Ramos (cell line): ENCODE results near the gene PURB.
"Not testable (repeated sequence)": the region's sequence is repeated elsewhere in the genome, so short reads cannot be mapped to it uniquely, and the experiment has no call there.

ENCODE experiments used
- in situ Hi-C: fragments of 300-500 bp; cut with MboI; formaldehyde crosslinking; loops from one replicate; pipeline ENCODE4 v1.14.3; 2022; ENCODE audit warnings: low sequenced_read_pairs; ENCODE audit not compliant: unreplicated experiment

Gene PURB

GRCh38 chr7:44894888-44895580 lies 9.7 kb upstream of the PURB start:
- in situ Hi-C loops, result no loop called here

- in situ Hi-C loops, result no loop called here
Measured at GRCh38 chr7:44893710-44894234, 8.4 kb upstream of the PURB start.

DNA sequence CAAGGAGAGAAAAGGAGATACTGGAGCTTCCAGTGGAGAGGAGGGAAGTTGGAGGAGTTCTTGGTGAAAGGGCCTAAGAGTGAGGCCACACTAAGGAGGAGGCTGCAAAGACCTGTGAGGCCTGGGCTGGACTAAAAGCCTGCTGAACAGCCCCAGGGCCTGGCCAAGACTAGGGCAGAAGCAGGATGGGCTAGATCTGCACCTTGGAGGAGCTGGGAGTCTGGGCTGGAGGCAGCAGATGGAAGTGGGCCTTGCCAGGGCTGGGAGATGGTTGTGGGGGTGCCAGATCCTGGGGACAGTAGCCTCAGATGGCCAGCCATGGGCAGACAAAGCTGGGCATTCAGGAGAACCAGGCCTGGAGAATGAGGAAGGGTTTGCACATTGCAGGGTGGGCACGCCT lies 6.5 kb upstream of the PURB start:
- in situ Hi-C loops, result no loop called here

GRCh38 chr7:44891372-44891771 lies 6.0 kb upstream of the PURB start:
- in situ Hi-C loops, result no loop called here

DNA sequence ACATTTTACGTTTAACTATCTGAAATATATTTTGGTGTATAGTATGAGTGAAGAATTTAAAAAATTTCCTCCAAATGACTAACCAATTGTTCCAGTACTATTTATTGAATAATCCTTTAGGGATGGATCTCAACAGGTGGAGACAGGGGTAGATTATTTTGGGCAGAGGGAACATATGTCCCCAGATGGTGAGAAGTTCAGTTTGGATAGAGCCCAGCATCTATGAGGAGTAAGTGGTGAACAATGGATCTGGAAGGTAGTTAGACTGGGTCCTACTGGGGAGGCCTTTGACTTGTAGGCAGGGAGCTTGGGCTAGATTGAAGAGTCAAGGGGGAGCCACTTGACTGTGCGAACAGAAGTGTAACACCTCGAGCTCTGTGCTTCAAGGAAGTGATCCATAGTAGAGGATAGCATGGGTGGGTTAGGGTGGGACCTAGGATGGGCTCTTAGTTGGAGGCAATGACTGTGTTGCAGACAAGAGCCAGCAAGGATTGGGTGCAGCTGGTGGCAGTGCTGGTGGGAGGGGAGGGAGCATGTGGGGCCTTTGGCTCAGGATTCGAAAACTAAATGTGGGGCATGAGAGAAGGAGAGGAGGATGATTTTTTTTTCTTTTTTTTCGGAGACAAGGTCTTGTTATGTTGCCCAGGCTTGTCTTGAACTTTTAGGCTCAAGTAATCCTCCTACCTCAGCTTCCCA lies 3.9 kb upstream of the PURB start:
- in situ Hi-C loops, result no loop called here

DNA sequence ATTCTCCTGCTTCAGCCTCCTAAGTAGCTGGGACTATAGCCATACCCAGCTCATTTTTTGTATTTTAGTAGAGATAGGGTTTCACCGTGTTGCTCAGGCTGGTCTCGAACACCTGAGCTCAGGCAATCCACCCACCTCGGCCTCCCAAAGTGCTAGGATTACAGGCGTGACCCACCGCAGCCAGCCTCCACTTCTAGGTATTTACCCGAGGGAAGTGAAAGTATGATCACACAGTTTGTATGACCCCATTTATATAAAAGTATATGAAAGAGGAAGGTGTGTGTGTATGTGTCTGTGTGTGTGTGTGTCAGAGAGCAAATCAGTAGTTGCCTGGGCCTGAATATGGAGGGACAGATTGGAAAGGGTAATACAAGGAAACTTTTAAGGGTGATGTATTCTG lies 2.0 kb upstream of the PURB start:
- in situ Hi-C loops, result no loop called here

DNA sequence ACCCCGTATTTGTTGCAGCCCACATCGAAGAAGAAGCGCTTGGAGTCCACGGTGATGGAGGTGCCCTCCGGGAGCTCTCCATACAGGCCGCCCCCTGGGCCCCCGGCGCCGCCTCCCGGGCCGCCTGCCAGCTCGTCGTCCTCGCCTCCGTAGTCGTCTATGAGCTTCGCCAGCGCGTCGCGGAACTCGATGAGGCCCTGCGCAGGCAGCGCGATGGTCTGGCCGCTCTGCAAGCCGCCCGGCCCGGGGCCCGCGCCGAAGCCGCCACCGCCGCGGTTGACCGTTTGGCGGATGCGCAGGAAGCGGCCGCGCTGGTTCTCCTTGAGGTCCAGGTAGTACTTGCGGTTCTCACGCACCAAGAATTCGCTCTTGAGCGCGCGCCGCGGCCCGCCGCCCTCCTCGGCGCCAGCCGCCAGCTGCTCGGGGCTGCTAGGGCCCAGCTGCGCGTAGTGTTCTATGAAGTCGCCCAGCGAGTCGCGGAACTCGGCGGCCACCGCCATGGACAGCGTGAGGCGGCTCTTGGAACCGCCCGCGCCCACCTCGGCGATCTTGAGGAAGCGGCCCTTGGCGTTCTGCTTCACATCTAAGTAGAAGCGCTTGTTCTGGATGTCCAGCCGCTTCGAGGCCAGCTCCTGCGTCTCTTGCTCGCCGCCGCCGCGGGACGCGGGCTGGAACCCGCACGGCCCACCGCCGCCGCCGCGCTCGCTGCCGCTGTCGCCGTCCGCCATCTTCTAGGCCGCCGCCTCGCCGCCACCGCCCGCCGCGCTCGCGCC lies 523 bp downstream of the PURB start:
- in situ Hi-C loops, result no loop called here

DNA sequence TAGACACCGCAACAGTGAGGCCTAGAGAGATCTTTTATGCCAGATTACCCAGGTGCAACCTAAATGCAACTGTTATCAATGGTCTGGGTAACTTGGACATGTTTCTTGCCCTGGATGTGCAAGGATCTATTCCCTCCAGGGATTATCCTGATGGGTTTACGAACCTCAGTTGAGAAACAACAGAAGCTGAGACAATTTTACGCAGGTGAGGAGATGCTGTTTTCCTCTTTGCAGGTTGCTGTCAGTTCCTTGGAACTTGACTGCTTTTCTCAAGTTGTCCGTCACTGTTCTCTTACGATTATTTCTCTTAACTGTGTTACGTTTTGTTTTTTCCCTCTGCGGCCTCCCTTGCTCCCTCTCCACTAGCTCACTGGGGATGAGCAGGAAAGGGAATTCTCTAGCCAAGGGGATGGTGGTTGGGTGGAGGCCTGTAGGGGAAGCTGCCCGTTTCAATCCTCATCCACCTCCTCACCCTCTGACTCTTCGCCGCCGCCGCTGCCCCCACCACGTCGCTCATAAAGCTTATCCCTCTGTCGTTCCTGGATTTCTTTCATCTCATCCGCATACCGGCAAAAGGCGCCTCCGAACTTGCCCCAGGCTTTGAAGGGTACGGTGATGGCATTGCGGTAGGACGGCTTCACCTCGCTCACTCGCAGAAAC lies 1.2 kb downstream of the PURB start:
- in situ Hi-C loops, result no loop called here

DNA sequence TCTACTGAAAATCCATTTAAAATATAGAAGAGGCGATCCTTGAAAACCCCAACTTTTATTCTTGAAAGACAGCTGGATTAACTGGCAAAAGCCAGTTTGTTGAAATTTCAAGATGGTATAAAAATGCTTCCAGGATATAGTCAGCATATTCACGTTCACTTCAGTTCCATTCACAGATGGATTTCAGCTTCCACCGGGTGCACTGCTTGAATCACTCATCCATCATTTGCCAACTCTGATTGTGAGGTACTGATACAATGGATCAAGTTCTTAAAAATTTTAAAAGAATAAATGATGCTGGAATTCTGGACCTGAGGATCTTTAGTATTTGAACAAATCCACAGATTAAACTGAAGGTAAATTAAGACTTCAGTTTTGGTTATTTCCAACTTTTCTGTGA lies 2.4 kb downstream of the PURB start:
- in situ Hi-C loops, result no loop called here

DNA sequence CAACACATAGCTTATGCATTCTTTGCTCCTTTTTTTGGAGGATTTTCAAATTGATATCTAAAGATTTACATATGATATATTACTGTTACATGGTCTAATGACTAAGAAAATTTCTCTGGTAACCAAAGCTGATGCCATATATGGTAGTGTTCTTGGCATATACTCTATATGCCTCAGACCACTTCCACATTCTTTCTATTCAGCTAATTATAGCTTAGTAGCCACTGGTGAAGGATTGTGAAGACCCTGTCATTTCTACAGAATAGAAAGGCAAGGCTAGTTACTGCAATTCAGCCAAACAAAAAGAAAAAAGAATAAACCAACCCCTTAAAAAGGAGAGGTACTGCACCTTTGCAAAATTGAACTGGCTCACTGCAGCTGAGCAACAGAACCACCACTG lies 3.7 kb downstream of the PURB start:
- in situ Hi-C loops, result no loop called here

- in situ Hi-C loops, result no loop called here
Measured at GRCh38 chr7:44881066-44881600, 4.2 kb downstream of the PURB start.

DNA sequence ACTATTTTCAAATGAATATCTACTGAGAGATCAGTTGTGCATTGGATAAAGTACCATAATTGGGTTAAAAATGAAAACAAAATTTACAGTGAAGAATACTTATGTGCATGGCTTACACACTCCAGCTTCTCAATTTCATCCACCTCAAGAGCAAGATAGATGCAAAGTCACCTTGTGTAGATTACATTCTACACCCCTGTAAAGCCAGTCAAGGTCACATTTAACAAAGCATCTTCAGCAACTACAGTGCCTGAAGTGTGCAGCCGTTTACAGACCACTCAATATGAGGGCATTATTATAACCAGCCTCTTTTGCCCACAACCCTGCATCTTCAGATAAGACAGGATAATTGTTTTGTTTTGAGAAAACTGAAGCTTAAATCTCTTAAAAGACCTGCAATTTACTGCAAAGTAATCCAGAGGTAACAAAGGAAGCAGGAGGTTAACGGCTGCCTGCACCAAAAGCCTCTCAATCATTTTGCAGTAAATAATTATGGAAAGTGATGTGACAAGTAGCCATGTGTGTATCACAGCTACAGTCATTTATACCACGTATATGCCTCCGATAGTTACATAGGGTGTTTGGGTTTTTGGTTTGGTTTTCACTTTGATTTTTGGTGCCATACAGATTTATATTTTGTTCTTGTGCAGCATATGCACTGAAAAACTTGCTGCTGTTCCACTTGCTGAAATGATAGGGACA lies 4.9 kb downstream of the PURB start:
- in situ Hi-C loops, result no loop called here

DNA sequence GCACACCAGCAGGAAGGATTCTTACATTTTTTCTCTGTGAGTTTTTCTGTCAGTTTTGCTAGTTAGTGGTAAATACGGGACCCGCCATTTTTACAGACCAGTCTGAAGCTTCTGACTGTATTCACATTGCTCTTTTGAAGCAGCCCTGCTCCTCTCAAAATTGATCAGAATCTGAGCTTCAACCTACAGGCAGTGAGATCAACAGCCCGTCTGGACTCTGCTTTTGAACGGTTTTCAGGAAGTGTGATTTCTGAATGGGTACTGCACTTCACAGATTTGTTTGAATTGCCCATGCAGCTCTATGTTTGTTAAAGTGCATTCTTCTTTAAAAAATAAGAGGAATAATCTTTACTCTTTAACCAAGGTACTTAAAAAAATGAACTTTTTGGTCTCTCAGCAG lies 8.9 kb downstream of the PURB start:
- in situ Hi-C loops, result no loop called here

DNA sequence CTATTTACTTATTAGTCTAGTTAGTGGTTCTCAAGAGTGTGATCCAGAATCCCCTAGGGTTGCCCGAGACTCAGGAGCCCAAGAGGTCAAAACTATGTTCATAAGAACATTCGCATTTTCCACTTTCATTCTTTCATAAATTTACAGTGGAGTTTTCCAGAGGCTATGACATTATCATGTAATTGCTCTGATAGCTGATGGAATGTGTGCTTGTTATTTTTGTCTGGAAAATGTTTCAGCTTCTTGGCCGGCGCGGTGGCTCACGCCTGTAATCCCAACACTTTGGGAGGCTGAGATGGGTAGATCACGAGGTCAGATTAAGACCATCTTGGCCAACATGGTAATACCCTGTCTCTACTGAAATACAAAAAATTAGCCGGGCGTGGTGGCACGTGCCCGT lies 10.1 kb downstream of the PURB start:
- in situ Hi-C loops, result no loop called here

- in situ Hi-C loops, result no loop called here
Measured at GRCh38 chr7:44872787-44873186, 12.5 kb downstream of the PURB start.

GRCh38 chr7:44871918-44872317 lies 13.4 kb downstream of the PURB start:
- in situ Hi-C loops, result not testable (repeated sequence)

- in situ Hi-C loops, result not testable (repeated sequence)
Measured at GRCh38 chr7:44870780-44871179, 14.6 kb downstream of the PURB start.

- in situ Hi-C loops, result not testable (repeated sequence)
Measured at GRCh38 chr7:44870336-44870735, 15.0 kb downstream of the PURB start.

DNA sequence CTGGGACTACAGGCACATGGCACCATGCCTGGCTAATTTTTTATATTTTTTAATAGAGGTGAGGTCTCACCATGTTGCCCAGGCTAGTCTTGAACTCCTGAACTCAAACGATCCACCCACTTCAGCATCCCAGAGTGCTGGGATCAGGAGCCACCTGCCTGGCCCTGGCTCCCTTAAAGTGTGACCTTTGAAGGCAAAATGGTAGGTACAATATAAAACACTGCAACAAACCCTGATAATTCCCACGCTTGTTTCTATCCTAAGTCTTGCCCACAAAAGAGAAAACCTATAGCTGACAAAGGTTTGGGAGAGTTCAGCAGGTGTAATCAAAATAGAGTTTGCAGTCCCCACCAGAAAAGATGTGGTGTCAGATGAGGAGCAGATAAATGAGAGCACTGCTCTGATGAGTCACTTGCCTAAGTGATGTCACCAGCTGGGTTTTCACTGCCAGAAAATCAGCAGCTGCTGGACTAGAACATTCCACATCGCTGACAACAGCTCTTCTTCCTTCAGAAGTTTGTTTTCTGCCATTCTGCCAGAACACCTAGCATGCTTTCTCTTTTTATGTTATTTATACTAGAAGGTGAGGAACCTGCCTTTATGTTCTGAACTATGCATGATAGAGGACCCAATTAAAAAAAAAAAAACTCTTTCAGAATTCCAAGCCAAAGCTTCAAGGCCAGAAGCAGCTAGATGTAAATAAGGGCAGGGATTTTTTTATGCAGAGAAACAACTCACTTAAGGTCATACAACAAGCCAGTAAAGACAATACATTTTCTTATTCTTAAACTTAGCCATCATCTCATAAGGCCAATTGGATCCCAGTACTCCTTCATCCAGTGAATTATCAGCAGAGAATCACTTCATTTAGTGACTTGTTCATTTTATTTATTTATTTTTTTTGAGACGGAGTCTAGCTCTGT lies 18.0 kb downstream of the PURB start:
- in situ Hi-C loops, result no loop called here
